ENCODE measurements around the gene PLA2G1B.
A peak's percentile ranks its signal among the peaks of the same experiment; 100 is the strongest.
"Not testable (repeated sequence)": the region's sequence is repeated elsewhere in the genome, so short reads cannot be mapped to it uniquely, and the experiment has no call there.

The PLA2G1B gene

GRCh38 chr12:120358412-120359100, 31.0 kb upstream of the PLA2G1B start:
- DNase-seq (ENCODE audit: low read depth): no peak

- DNase-seq (ENCODE audit: low read depth): no peak
These were observed 29.5 kb upstream of the PLA2G1B start for GRCh38 chr12:120357104-120357503.

- DNase-seq (ENCODE audit: low read depth): peak; percentile 53
These were observed 29.0 kb upstream of the PLA2G1B start for GRCh38 chr12:120356567-120357030.

GRCh38 chr12:120353556-120354317, 26.2 kb upstream of the PLA2G1B start:
- DNase-seq (ENCODE audit: low read depth): no peak

GRCh38 chr12:120353136-120353535, 25.6 kb upstream of the PLA2G1B start:
- DNase-seq (ENCODE audit: low read depth): no peak

- DNase-seq (ENCODE audit: low read depth): no peak
These were observed 24.5 kb upstream of the PLA2G1B start for GRCh38 chr12:120352117-120352516.

- DNase-seq (ENCODE audit: low read depth): no peak
These were observed 23.2 kb upstream of the PLA2G1B start for GRCh38 chr12:120350576-120351350.

GRCh38 chr12:120347766-120348165, 20.2 kb upstream of the PLA2G1B start:
- no peak for DNase-seq (ENCODE audit: low read depth)

- no peak for DNase-seq (ENCODE audit: low read depth)
These were observed 19.1 kb upstream of the PLA2G1B start for GRCh38 chr12:120346681-120347080.

- DNase-seq (ENCODE audit: low read depth): no peak
These were observed 18.5 kb upstream of the PLA2G1B start for GRCh38 chr12:120346031-120346430.

GRCh38 chr12:120343692-120344091, 16.1 kb upstream of the PLA2G1B start:
- DNase-seq (ENCODE audit: low read depth): no peak

GRCh38 chr12:120343039-120343537, 15.5 kb upstream of the PLA2G1B start:
- no peak for DNase-seq (ENCODE audit: low read depth)

- no peak for DNase-seq (ENCODE audit: low read depth)
These were observed 14.8 kb upstream of the PLA2G1B start for GRCh38 chr12:120342175-120343038.

- no peak for DNase-seq (ENCODE audit: low read depth)
These were observed 11.7 kb upstream of the PLA2G1B start for GRCh38 chr12:120339256-120339655.

GRCh38 chr12:120337730-120338129, 10.2 kb upstream of the PLA2G1B start:
- no peak for DNase-seq (ENCODE audit: low read depth)

GRCh38 chr12:120336392-120336791, 8.8 kb upstream of the PLA2G1B start:
- not testable (repeated sequence) for DNase-seq (ENCODE audit: low read depth)

- not testable (repeated sequence) for DNase-seq (ENCODE audit: low read depth)
These were observed 7.9 kb upstream of the PLA2G1B start for GRCh38 chr12:120335447-120335846.

GRCh38 chr12:120332523-120332922, 4.9 kb upstream of the PLA2G1B start:
- DNase-seq (ENCODE audit: low read depth): no peak

- DNase-seq (ENCODE audit: low read depth): no peak
These were observed 4.5 kb upstream of the PLA2G1B start for GRCh38 chr12:120332041-120332440.

- DNase-seq (ENCODE audit: low read depth): no peak
These were observed 3.8 kb upstream of the PLA2G1B start for GRCh38 chr12:120331390-120331789.

- no peak for DNase-seq (ENCODE audit: low read depth)
These were observed 649 bp upstream of the PLA2G1B start for GRCh38 chr12:120328228-120328627.
